T-helper 22 cell (primary cell): Measurements from ENCODE around the gene COX17.

Experiments used
- DNase-seq: peaks from one replicate; pipeline ENCODE4 v3.0.0-alpha.2; 2020; ENCODE audit warnings: low read depth

COX17 gene

DNA sequence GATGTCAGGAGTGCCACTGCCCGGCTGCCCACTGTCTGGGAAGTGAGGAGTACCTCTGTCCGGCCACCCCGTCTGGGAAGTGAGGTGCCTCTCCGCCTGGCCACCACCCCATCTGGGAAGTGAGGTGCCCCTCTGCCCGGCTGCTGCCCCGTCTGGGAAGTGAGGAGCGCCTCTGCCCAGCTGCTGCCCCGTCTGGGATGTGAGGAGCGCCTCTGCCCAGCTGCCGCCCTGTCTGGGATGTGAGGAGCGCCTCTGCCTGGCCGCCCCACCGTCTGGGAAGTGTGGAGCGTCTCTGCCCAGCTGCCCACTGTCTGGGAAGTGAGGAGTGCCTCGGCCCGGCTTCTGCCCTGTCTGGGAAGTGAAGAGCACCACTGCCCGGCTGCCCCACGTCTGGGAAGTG, 3.3 kb downstream of the COX17 start:
- no peak for DNase-seq

GRCh38 chr3:119672776-119673175, 4.4 kb downstream of the COX17 start:
- no peak for DNase-seq

- DNase-seq = no peak
These were observed 7.2 kb downstream of the COX17 start for GRCh38 chr3:119669906-119670570.

DNA sequence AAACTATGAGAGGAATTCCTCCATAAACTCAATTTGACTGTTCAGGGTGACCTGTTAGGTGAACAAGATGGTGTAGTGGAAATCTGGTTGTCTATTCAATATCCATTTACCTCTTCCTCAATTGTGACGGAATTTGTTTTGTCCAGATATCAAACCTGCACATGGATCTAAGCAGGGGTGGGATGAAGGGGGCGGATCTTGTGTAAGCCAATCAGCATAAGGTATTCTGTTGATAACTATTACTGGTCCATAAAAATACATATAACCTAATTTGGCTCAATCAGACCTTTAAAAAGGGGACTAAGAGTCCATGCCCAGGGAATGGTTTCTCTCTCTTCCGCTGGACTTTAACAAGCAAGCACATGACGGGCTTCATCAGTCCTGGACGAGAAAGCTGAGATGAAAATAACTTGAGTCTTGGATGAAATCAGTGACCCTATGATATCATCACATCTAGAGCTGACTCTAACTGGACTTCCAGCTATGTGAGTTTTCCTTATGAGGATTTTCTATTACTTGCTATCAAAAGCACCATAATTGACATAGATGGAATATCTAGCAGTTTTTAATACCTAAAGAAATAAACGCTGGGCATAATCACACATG, 11.1 kb downstream of the COX17 start:
- no peak for DNase-seq

DNA sequence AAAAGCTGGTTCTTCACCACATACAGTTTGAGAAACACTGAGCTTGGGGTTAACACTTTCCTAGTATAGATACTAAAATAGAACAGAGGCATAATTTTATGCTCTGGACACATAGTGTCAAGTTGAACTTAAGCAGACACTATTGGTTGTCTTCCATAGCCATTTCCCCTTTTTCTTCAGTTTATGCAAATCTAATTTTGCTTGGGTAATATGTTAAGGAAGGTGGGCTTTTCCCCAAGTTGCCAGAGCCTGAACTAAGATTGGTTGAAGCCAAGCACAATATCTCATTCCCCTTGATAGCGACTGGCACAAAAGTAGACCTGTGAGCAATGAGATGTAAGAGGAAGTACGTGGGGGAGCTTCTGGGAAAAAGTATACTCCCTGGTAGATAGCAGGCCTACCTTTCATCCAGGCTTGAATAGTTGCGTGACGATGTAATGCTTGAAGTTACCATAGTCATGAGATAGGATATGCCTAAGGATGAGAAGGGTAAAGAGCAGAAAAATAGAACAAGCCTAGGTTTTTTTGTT, 12.3 kb downstream of the COX17 start:
- no peak for DNase-seq

DNA sequence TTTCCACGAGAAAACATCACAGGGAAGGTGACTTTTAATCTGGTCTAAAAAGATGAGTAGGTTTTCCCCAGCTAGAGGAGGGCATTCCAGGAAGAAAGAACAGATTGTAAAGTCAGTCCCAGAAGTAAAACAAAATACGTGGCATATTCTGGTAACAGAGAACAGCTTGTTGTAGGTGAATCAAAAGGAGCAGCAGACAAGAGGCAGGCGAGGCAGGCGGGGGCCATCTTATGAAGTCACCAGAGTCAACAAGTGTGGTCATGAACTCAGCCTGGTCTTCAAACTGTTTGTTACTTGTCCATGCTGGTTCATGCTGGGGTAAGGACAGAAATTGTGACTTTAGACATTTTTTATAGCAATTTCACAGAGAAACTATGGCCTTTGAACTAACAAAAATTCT, 12.8 kb downstream of the COX17 start:
- no peak for DNase-seq

- no peak for DNase-seq
These were observed 13.3 kb downstream of the COX17 start for GRCh38 chr3:119663885-119664284.

- no peak for DNase-seq
These were observed 14.4 kb downstream of the COX17 start for GRCh38 chr3:119662604-119663373.

DNA sequence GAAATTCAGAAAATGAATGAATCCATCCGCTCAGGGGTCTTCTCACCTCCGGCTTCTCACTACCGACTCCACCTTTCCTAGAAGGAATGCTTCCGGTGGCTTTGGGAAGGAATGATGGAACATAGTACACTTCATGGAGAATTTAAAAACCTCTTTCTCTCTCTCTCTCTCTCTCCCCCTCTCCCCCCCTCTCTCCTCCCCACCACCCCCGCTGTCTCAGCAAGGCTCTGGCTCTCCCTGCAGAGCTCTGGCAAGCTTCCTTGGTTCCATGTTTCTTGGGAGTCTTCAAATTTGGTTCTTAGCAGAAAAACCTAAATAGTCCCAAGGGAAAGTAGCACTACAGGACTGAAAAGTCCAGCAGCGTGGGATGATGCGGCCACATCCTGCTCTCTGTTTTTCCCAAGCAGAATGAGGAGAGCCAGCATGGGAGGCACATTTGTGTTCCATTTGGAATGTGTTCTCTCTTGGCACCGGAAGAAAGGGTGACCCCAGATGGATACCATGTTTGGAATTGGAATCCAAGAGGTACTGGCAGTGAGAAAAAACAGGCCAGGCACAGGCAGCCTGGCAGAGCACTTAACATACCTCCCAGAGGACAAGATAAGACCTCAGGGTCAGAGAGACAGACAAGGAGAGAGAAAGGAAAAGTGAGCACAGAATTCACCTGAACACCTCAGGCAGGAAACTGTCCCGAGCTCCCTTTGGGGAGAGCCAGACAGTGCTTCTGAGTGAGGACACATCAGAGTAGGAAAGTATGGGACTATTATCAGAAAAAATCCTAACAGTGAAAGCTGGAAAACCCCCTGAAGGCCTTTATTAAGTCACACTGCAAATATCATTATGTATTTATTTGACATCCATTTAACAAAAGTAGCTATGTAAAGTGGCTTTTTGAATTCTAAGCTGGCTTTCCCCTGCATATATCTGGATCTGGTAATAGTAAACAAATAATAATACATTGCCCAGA, 16.4 kb downstream of the COX17 start, which contains the start of gene POPDC2:
TSS of gene POPDC2 (minus strand) at position 116 of the 967 bp plus-strand sequence. CDS start 166 bp downstream, outside the sequence.
- DNase-seq = no peak

DNA sequence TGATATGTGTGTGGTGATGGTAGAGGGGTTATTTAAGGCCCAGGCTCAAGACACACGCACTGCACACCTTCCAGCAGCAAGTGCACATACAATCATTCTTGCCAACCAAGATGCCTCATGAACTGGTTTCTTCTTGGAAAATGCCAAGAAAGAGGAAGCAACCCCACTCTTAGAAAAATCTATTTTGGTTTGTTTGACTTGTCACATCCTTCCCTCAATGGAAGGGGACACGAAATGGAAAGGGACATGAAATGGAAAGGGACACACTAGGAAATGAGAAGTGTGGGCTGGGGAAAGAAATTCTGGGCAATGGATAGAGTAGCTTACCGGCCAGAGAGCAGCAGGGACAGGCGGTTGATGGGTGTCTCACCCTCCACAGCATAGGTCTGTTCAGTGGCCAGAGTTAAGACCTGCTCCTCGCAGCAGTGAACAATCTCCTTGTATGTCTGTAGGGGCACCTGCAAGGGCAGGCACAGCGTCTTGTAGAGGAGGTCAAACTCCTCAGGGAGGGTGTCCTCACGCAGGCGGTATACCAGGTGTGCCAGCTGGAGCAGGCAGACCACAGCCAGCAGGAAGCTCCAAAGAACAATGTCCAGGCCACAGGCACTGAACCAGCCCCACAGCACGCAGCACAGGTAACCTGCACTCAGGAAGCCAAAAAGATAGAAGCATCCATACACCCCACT, 17.5 kb downstream of the COX17 start:
- DNase-seq = no peak

DNA sequence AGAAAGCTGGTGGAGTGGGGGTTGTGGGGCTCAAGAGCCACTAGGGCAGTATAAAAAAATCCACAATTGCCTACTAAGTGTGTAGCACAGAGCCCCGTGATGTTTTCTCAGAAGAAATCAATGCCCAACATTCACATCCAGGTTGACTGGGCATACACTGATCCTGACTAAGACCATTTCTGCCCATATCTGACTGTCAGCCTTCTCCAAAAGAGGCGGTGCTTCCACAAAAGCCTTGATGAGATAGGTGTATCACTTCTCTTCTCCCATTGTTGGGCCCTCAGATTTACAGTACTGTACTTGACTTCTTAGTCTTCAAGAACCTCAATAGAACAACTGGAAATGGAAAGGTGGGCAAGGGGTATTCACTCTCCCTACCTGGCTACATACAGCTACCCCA, 18.2 kb downstream of the COX17 start:
- no peak for DNase-seq

DNA sequence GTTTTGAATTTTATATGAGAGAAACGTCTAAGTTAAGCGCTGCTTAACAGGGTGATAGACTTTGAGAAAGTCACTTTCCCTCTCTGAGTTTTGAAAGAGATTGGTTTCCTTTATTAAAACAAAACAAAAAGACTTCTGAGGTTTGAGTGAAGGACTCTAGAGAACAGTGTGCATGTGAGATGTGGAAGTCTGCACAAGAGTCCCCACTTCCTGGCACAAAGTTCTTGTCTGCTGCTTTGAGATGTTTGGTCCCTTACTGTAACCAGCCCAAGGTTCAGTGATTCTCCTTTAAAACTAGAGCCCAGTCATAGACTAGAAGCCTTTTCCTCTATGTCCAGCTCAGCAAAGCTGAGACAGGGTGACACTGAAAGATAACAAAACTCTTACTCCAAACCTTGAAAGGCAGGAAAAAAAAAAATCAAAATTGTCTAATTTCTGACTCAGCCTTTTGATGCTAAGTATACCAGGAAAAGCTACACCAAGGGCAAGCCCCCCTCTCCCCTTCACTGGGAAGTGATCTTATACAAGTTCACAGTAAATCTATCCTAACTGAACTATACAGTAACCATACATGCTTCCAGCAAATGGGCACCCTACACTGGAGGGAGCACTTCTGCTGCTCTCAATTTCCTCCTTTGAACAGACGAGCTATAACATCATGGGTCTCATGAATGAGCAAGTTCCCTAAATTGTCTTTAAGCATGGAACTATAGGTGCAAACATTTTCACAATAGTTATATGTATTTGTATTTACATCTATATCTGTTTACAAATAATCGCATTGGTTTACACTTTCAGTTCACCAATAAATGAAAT, 19.1 kb downstream of the COX17 start:
- DNase-seq = no peak

DNA sequence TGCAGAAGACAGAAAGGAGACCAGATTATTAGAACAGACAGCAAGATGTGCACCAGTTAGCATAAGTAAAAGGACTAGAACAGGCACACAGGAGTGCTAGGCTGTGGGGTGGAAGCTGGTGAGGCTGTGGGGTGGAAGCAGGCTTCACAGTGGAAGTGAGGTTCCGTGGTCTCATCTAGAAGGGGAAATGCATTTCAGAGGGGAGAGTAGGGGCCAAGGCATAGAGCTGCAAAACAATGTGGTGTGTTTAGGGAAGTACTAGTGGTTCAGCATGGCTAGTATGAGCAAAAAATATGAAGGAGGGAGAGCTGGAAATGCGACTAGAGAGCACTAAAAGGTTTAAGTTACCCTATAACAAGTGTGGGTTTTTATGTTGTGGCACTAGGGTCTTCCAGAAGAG, 23.3 kb downstream of the COX17 start:
- DNase-seq = no peak

DNA sequence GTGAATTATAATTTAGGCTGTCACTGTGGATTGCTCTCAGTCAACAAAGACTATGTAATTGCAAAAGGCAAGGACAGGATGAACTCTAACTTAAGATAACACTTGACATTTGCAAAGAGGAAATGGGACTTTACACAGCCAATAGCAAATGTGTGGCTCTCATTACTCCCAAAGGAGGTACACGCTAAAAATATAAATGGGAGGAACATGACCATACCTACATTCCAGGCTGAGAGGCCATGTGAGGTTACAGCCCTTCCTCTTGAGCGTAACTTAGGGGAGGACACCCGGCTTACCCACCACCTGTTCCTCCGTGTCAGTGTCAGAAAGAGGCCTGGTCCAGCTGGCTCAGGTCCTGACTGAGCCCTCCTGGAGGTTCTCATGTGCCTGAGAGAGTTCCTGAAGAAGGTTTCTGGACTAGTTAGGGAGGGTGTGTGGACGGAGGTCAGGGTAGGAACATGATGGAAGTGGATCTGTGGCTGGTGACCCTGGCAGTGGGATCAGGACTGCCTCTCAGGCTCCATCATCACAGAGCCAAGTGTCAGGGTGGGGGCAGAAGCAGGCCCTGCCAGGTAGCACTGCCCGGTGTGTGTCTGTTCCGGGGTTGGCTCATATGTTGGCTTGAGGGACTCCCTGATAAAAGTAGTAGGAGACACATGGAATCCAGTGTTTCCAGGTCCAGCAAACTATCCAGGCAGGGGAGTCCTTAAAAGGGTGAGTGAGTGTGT, 24.7 kb downstream of the COX17 start:
- no peak for DNase-seq

DNA sequence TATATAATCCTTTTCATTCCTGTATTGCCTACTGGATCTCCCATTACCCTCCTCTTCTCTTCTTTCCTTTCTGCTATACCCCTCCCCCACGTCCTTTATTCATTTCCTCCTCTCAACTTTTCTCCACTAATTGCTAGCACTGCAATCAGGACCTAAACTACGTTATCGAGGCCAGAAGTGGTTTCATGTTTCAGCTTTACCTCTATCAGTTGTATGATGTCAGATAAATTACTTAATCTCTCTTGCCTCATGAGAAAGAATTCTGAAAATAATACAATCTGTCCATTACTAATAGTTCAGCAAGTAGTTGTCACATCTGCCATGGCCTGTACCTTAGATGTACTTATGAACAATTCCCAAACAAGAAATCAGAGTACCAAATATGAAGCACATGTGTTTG, 27.4 kb downstream of the COX17 start:
- no peak for DNase-seq

DNA sequence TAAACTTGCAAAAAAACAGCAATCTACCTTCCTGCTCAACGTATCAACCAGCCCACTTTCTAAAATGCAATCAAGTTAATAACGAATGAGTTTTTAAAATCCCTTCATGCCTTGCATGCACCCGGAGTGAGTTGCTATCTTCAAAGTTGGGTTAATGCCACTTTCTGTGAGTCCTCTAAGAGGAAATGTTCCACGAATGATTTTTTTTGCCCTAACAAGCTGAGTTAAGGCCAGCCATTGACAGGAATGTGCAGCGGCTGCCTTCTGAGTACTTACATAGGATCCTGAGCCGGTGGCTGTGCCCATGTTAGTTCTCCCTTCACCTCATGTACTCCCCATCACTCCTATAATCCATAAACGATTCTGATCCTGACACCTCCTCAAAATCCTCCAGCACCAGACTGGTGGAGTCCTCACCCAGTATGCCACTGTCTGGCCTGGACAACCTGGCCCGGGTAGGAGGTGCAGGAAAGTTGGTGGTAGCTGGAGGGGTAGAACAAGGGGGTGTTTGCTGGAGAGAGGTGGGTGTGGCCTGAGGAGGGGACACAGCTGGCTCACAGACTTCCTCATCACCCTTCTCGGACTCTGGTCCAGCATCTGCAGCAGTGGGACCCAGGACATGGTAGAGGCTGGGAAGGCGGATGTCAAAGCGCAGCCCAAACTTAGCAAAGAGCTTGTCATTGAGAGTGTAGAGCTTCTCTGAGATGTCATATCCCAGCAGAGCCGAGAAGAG, 29.2 kb downstream of the COX17 start:
- no peak for DNase-seq

- no peak for DNase-seq
These were observed 30.0 kb downstream of the COX17 start for GRCh38 chr3:119647171-119647570.

DNA sequence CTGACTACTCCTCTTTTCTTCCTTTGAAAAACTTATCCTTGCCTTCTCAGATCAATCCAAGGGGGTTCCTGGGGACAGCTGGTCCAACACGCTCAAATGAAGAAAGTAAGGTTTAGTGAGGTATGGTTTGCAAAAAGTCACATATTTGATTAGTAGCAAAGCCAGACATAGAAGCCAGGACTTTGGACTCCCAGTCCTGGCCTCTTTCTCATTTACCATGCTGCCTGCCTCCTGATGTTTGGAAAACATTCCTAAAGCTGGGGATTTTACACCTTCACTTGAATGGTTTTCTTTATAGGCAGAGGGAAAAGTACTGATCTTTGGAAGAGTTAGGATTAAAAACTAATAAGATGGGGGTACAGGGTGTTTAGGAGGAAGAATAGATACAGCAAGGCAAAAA, 31.4 kb downstream of the COX17 start:
- DNase-seq = no peak

DNA sequence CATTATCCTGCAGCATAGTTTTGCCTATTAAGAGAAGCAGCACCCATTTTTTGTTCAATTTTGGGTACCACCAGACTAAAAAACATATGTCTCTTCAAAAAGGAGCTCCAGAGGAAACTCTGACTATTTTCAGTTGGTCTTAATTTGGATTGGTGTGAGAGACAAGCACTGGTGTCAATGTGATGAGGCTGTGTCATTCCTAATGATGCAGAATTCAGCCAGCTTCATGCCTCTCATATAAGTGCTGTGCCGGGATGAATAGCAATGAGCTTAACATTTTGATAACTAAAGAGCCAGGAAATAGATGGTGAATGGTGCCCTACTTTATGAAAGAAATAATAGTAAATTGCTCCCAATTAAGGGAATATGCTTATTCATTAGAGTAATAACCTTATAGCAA, 32.7 kb downstream of the COX17 start:
- DNase-seq = no peak
